HG03280 (cell line): Measurements from ENCODE around the gene HECTD1.

Experiments
- ATAC-seq: cut with Tn5 transposase; IDR thresholded peaks from one replicate; pipeline ENCODE4 v1.9.1; 2021; ENCODE audit warnings: mild to moderate bottlenecking, moderate library complexity; ENCODE audit not compliant: unreplicated experiment

Gene HECTD1

GRCh38 chr14:31161274-31161673, 46.3 kb downstream of the HECTD1 start:
- no peak for ATAC-seq

GRCh38 chr14:31159682-31160296, 47.8 kb downstream of the HECTD1 start:
- no peak for ATAC-seq

- no peak for ATAC-seq
These were observed 52.6 kb downstream of the HECTD1 start for GRCh38 chr14:31154956-31155355.

- no peak for ATAC-seq
These were observed 65.0 kb downstream of the HECTD1 start for GRCh38 chr14:31142455-31143087.

GRCh38 chr14:31139301-31139847, 68.2 kb downstream of the HECTD1 start:
- ATAC-seq = no peak

- no peak for ATAC-seq
These were observed 69.3 kb downstream of the HECTD1 start for GRCh38 chr14:31138301-31138700.

- no peak for ATAC-seq
These were observed 70.2 kb downstream of the HECTD1 start for GRCh38 chr14:31137214-31137889.

- ATAC-seq = no peak
These were observed 74.5 kb downstream of the HECTD1 start for GRCh38 chr14:31133133-31133532.

- no peak for ATAC-seq
These were observed 78.7 kb downstream of the HECTD1 start for GRCh38 chr14:31128601-31129526.

- ATAC-seq = no peak
These were observed 79.9 kb downstream of the HECTD1 start for GRCh38 chr14:31127690-31128089.

GRCh38 chr14:31126680-31127079, 80.9 kb downstream of the HECTD1 start:
- no peak for ATAC-seq

GRCh38 chr14:31125231-31125630, 82.4 kb downstream of the HECTD1 start:
- ATAC-seq = no peak

- ATAC-seq = no peak
These were observed 83.4 kb downstream of the HECTD1 start for GRCh38 chr14:31124197-31124596.

- no peak for ATAC-seq
These were observed 84.7 kb downstream of the HECTD1 start for GRCh38 chr14:31122921-31123320.

- ATAC-seq = no peak
These were observed 85.4 kb downstream of the HECTD1 start for GRCh38 chr14:31122098-31122611.

- no peak for ATAC-seq
These were observed 88.7 kb downstream of the HECTD1 start for GRCh38 chr14:31118892-31119291.

- no peak for ATAC-seq
These were observed 93.8 kb downstream of the HECTD1 start for GRCh38 chr14:31113794-31114193.

GRCh38 chr14:31110872-31111271, 96.7 kb downstream of the HECTD1 start:
- no peak for ATAC-seq

- ATAC-seq = no peak
These were observed 98.3 kb downstream of the HECTD1 start for GRCh38 chr14:31109257-31109656.

- ATAC-seq = no peak
These were observed 100.8 kb downstream of the HECTD1 start for GRCh38 chr14:31106768-31107167.

GRCh38 chr14:31097081-31097480, 110.5 kb downstream of the HECTD1 start:
- ATAC-seq = no peak
